GM12878 (cell line): ENCODE results near the gene IL6R. TPM values are rescaled to one million over a fixed set of nuclear protein-coding genes. Genes with fewer than 3 reads are reported as not detected.
A peak's percentile ranks its signal among the peaks of the same experiment; 100 is the strongest.

Experiments
- CBFB ChIP-seq: IDR thresholded peaks from 2 replicates; pipeline ENCODE4 v1.6.1; 2016; ENCODE audit warnings: antibody characterized with exemption, low read depth
- CBX5 ChIP-seq: sonication (generic); IDR thresholded peaks from 2 replicates; pipeline ENCODE4 v1.6.1; 2016; ENCODE audit warnings: low read depth, moderate library complexity, mild to moderate bottlenecking, inconsistent platforms
- KLF5 ChIP-seq: fragments of 450-650 bp; IDR thresholded peaks from 2 replicates; pipeline ENCODE4 v1.6.1; 2014; ENCODE audit warnings: mild to moderate bottlenecking; ENCODE audit not compliant: partially characterized antibody
- NFXL1 ChIP-seq: fragments of 450-650 bp; IDR thresholded peaks from 2 replicates; pipeline ENCODE4 v1.6.1; 2017; ENCODE audit warnings: antibody characterized with exemption, mild to moderate bottlenecking, borderline replicate concordance
- NFYB ChIP-seq: IDR thresholded peaks from 2 replicates; pipeline ENCODE4 v1.6.1; 2011; ENCODE audit warnings: low read depth, mild to moderate bottlenecking, low read length, improper control_type of control experiment, moderate library complexity; ENCODE audit not compliant: insufficient read depth
- RELA ChIP-seq: fragments of 450-650 bp; IDR thresholded peaks from 2 replicates; pipeline ENCODE4 v1.8.0; 2014; ENCODE audit warnings: borderline replicate concordance; ENCODE audit not compliant: partially characterized antibody
- SIX5 ChIP-seq: IDR thresholded peaks from 2 replicates; pipeline ENCODE4 v1.6.1; 2011; ENCODE audit warnings: mild to moderate bottlenecking, low read depth, low read length, moderate library complexity; ENCODE audit not compliant: severe bottlenecking
- SMAD1 ChIP-seq: fragments of 450-650 bp; IDR thresholded peaks from 2 replicates; pipeline ENCODE4 v1.6.1; 2018; ENCODE audit warnings: mild to moderate bottlenecking, low read depth; ENCODE audit not compliant: partially characterized antibody
- SPI1 ChIP-seq: IDR thresholded peaks from 2 replicates; pipeline ENCODE4 v1.6.1; 2011; ENCODE audit warnings: low read depth, mild to moderate bottlenecking, low read length, moderate library complexity, borderline replicate concordance; ENCODE audit not compliant: insufficient read depth
- SREBF2 ChIP-seq: IDR thresholded peaks from 2 replicates; pipeline ENCODE4 v1.6.1; 2012; ENCODE audit warnings: mild to moderate bottlenecking, low read length
- TARDBP ChIP-seq: IDR thresholded peaks from 2 replicates; pipeline ENCODE4 v1.6.1; 2016; ENCODE audit warnings: borderline replicate concordance
- WRNIP1 ChIP-seq: IDR thresholded peaks from 2 replicates; pipeline ENCODE4 v1.6.1; 2011; ENCODE audit warnings: low read depth, low read length, improper control_type of control experiment, borderline replicate concordance
- YBX1 ChIP-seq: fragments of 450-650 bp; IDR thresholded peaks from 2 replicates; pipeline ENCODE4 v1.6.1; 2016; ENCODE audit warnings: antibody characterized with exemption
- ZNF274 ChIP-seq: IDR thresholded peaks from one replicate; pipeline ENCODE4 v1.8.0; 2011; ENCODE audit not compliant: insufficient read length, insufficient read depth
- polyA plus RNA-seq, 11 experiments: library from polyadenylated mRNA; depleted of rRNA in 4 of 11; unstranded in 6 of 11; stranded (reverse) in 5 of 11; fragments of >200 nt; fragmentation: Nextera tagmentation in 4 of 11; fragmentation: Illumina TruSeq in 1 of 11; extraction: Ambion mirVana in 4 of 11; extraction: Trizol in 1 of 11; gene quantifications; 1 replicate in 1 of 11; 2 replicates in 10 of 11; pipeline versions ENCODE4 v1.2.1 to v1.2.3, GENCODE V29; 2011 to 2016; ENCODE audit warnings: inconsistent platforms in 2 of 11, missing spikeins in 2 of 11, low read depth in 1 of 11
- total RNA-seq, 4 experiments: library from RNA; depleted of rRNA in 3 of 4; stranded (reverse); fragments of >200 nt in 3 of 4; fragmentation: Illumina TruSeq in 1 of 4; extraction: Trizol in 1 of 4; gene quantifications; 2 replicates each; pipeline versions ENCODE4 v1.2.1 to v1.2.3, GENCODE V29; 2013 to 2021
- TF ChIP-seq, protein P1 (sequence below): fragments of 450-650 bp; IDR thresholded peaks from 2 replicates; pipeline ENCODE4 v1.6.1; 2016; ENCODE audit warnings: mild to moderate bottlenecking, moderate library complexity, borderline replicate concordance
- TF ChIP-seq, protein P2 (sequence below): IDR thresholded peaks from 2 replicates; pipeline ENCODE4 v1.6.1; 2012; ENCODE audit warnings: mild to moderate bottlenecking, low read depth, low read length
- TF ChIP-seq, protein P3 (sequence below): fragments of 450-650 bp; IDR thresholded peaks from 2 replicates; pipeline ENCODE4 v1.6.1; 2016; ENCODE audit warnings: mild to moderate bottlenecking
- TF ChIP-seq, protein P4 (sequence below): fragments of 450-650 bp; formaldehyde crosslinking; IDR thresholded peaks from 2 replicates; pipeline ENCODE4 v1.4.0; 2022; ENCODE audit warnings: mild to moderate bottlenecking, moderate library complexity

IL6R gene
- total and polyA plus RNA-seq, 10 of the 15 experiments (the other 5 are each of a cell fraction or from before 2014, with no cell fraction given), result 1.9 to 43.4 (median 17.5) TPM

DNA sequence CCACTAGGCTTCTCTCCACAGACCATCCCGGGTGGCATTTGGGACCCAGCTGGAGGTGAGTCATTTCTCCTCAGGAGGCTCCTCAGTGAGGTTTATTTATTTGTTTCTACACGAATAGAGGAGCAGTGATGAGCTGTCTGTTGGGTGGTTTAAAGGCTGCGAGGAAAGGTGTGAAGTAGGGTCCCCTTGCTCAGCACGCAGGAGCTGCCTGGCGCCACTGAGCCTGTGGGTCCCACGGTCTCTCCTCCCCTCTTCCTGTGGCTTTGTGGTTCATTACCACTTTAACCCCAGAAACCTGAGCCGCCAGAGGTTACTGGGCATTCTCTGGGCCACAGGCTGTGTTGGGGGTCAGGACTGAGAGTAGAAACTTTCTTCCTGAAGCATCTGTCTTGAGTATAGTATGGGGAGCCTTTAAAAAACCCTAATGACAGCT, 39.9 kb downstream of the IL6R start (continued):
- TF ChIP-seq CBX5 (0 out of 2 replicates have a peak, but pooled peaks have one; percentile 36), KLF5 (no peak), SREBF2 (no peak), SMAD1 (no peak), ZNF274 (no peak), NFYB (peak; percentile 46; the same call in 1 of the 2 replicates), YBX1 (no peak), NFXL1 (no peak), RELA (no peak), CBFB (peak; percentile 94), SPI1 (no peak), TARDBP (no peak), SIX5 (no peak), WRNIP1 (no peak)
- TF ChIP-seq, protein P1, sequence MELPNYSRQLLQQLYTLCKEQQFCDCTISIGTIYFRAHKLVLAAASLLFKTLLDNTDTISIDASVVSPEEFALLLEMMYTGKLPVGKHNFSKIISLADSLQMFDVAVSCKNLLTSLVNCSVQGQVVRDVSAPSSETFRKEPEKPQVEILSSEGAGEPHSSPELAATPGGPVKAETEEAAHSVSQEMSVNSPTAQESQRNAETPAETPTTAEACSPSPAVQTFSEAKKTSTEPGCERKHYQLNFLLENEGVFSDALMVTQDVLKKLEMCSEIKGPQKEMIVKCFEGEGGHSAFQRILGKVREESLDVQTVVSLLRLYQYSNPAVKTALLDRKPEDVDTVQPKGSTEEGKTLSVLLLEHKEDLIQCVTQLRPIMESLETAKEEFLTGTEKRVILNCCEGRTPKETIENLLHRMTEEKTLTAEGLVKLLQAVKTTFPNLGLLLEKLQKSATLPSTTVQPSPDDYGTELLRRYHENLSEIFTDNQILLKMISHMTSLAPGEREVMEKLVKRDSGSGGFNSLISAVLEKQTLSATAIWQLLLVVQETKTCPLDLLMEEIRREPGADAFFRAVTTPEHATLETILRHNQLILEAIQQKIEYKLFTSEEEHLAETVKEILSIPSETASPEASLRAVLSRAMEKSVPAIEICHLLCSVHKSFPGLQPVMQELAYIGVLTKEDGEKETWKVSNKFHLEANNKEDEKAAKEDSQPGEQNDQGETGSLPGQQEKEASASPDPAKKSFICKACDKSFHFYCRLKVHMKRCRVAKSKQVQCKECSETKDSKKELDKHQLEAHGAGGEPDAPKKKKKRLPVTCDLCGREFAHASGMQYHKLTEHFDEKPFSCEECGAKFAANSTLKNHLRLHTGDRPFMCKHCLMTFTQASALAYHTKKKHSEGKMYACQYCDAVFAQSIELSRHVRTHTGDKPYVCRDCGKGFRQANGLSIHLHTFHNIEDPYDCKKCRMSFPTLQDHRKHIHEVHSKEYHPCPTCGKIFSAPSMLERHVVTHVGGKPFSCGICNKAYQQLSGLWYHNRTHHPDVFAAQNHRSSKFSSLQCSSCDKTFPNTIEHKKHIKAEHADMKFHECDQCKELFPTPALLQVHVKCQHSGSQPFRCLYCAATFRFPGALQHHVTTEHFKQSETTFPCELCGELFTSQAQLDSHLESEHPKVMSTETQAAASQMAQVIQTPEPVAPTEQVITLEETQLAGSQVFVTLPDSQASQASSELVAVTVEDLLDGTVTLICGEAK, result no peak
- TF ChIP-seq, protein P2, sequence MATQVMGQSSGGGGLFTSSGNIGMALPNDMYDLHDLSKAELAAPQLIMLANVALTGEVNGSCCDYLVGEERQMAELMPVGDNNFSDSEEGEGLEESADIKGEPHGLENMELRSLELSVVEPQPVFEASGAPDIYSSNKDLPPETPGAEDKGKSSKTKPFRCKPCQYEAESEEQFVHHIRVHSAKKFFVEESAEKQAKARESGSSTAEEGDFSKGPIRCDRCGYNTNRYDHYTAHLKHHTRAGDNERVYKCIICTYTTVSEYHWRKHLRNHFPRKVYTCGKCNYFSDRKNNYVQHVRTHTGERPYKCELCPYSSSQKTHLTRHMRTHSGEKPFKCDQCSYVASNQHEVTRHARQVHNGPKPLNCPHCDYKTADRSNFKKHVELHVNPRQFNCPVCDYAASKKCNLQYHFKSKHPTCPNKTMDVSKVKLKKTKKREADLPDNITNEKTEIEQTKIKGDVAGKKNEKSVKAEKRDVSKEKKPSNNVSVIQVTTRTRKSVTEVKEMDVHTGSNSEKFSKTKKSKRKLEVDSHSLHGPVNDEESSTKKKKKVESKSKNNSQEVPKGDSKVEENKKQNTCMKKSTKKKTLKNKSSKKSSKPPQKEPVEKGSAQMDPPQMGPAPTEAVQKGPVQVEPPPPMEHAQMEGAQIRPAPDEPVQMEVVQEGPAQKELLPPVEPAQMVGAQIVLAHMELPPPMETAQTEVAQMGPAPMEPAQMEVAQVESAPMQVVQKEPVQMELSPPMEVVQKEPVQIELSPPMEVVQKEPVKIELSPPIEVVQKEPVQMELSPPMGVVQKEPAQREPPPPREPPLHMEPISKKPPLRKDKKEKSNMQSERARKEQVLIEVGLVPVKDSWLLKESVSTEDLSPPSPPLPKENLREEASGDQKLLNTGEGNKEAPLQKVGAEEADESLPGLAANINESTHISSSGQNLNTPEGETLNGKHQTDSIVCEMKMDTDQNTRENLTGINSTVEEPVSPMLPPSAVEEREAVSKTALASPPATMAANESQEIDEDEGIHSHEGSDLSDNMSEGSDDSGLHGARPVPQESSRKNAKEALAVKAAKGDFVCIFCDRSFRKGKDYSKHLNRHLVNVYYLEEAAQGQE, result no peak
- TF ChIP-seq, protein P3, sequence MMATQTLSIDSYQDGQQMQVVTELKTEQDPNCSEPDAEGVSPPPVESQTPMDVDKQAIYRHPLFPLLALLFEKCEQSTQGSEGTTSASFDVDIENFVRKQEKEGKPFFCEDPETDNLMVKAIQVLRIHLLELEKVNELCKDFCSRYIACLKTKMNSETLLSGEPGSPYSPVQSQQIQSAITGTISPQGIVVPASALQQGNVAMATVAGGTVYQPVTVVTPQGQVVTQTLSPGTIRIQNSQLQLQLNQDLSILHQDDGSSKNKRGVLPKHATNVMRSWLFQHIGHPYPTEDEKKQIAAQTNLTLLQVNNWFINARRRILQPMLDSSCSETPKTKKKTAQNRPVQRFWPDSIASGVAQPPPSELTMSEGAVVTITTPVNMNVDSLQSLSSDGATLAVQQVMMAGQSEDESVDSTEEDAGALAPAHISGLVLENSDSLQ, result no peak
- TF ChIP-seq, protein P4, sequence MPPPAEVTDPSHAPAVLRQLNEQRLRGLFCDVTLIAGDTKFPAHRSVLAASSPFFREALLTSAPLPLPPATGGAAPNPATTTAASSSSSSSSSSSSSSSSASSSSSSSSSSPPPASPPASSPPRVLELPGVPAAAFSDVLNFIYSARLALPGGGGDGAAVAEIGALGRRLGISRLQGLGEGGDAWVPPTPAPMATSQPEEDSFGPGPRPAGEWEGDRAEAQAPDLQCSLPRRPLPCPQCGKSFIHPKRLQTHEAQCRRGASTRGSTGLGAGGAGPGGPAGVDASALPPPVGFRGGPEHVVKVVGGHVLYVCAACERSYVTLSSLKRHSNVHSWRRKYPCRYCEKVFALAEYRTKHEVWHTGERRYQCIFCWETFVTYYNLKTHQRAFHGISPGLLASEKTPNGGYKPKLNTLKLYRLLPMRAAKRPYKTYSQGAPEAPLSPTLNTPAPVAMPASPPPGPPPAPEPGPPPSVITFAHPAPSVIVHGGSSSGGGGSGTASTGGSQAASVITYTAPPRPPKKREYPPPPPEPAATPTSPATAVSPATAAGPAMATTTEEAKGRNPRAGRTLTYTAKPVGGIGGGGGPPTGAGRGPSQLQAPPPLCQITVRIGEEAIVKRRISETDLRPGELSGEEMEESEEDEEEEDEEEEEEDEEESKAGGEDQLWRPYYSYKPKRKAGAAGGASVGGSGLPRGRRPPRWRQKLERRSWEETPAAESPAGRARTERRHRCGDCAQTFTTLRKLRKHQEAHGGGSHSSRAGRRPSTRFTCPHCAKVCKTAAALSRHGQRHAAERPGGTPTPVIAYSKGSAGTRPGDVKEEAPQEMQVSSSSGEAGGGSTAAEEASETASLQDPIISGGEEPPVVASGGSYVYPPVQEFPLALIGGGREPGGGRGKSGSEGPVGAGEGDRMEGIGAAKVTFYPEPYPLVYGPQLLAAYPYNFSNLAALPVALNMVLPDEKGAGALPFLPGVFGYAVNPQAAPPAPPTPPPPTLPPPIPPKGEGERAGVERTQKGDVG (CRISPR knock-in tag), result no peak
